Measurements from ENCODE around the gene SYNDIG1. TPM values are rescaled to one million over a fixed set of nuclear protein-coding genes. Genes with fewer than 3 reads are reported as not detected.

SYNDIG1 gene
- total and polyA plus RNA-seq, 9 of the 15 experiments (the other 6 are each of a cell fraction or from before 2014, with no cell fraction given) = not detected

DNA sequence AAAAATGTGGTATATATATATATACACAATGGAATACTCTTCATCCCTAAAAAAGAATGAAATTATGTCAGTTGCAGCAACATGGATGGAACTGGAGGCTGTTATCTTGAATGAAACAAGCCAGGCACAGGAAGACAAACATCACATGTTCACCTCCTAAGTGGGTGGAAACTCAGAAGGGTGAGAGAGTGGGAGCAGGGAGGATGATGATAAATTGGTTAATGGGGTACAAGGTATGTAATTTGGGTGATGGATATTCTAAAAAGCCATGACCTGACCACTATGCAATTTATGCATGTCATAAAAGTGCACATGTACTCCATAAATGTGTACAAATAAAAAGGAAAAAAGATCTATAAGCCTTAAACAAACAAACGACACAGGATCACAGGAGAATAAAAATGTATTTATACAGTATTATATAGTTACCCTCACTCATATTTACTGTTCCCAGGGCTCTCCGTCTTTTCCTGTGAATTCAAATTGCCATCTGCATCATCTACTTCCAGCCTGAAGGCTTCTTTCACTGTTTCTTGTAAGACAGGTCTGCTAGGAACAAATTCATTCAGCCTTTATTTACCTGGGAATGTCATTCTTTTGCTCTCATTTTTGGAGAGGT is 89.8 kb downstream of the SYNDIG1 start:
- Histone ChIP-seq H3K9me1 (ENCODE audit: control insufficient read depth, insufficient read depth, low read length) (no peaks in the 10 kb centered on the region), H3K79me2 (ENCODE audit: control insufficient read depth, insufficient read depth, low read length) (no peaks in the 10 kb centered on the region), H3K9me3 (replicated peaks; ENCODE audit: control insufficient read depth, insufficient read depth, low read depth, low read length) (no peaks in the 10 kb centered on the region), H4K20me1 (replicated peaks; ENCODE audit: control insufficient read depth, insufficient read depth, low read length) (no peaks in the 10 kb centered on the region), H3K9ac (ENCODE audit: insufficient read depth in 1 of 2, low read depth in 2 of 2, low read length in 2 of 2) (no peak overlapping the region), H3K27ac (ENCODE audit: extremely low read depth, low read depth, low read length) (no peak overlapping the region), H3K36me3 (ENCODE audit: control insufficient read depth, insufficient read depth, low read length) (no peaks in the 10 kb centered on the region), H3K4me3 (no peak overlapping the region), H3K27me3 (ENCODE audit: control insufficient read depth in 2 of 2, insufficient read depth in 2 of 2, low read length in 2 of 2) (no peaks in the 10 kb centered on the region), H2AFZ (ENCODE audit: low read depth, low read length) (no peak overlapping the region), H3K4me1 (replicated peaks in 1 of 2; ENCODE audit: control insufficient read depth in 2 of 2, insufficient read depth in 2 of 2, low read length in 2 of 2) (no peaks in the 10 kb centered on the region), H3K4me2 (ENCODE audit: insufficient read depth, low read length) (no peak overlapping the region)
- DNase-seq (ENCODE audit: extremely low read depth in 1 of 4, low spot score in 3 of 4) (no peak), FAIRE-seq (no peak), ATAC-seq (no peak)
- CTCF ChIA-PET (ENCODE audit: low intra/inter-chr PET ratio) = no interaction called here
- WGBS (ENCODE audit: insufficient coverage, low coverage, missing lambda C conversion rate) = 4% methylated on average over 2 of the region's 2 CpGs
- no TSS peak for BruUV-seq (replicated peaks)
- in situ Hi-C loops (cut with MboI) (no loop called here), intact Hi-C loops (cut with micrococcal nuclease) (no loop called here)
- POLR2A ChIA-PET = no interaction called here
- no peak for TF ChIP-seq MTA3 (IDR thresholded peaks at IDR 0.05; ENCODE audit: borderline replicate concordance)
- TF ChIP-seq, protein P1, sequence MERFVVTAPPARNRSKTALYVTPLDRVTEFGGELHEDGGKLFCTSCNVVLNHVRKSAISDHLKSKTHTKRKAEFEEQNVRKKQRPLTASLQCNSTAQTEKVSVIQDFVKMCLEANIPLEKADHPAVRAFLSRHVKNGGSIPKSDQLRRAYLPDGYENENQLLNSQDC (CRISPR knock-in tag; IDR thresholded peaks at IDR 0.05) = no peak
- no peak for TF ChIP-seq DDX20 (tag; IDR thresholded peaks at IDR 0.05; ENCODE audit: low read depth)
- TF ChIP-seq CCNT2 (IDR thresholded peaks at IDR 0.05; ENCODE audit: borderline replicate concordance, extremely low read depth, insufficient read length, low read depth, low read length) = no peak
- no peak for TF ChIP-seq L3MBTL2 (IDR thresholded peaks at IDR 0.05)
- TF ChIP-seq MEF2D (tag; conservative IDR thresholded peaks at IDR 0.05; ENCODE audit: low read depth) = no peak
- no peak for TF ChIP-seq GATAD2A (IDR thresholded peaks at IDR 0.05)
- TF ChIP-seq MEF2A (IDR thresholded peaks at IDR 0.05; ENCODE audit: control insufficient read depth, low read depth, low read length) = no peak
- TF ChIP-seq POLR2AphosphoS2 (IDR thresholded peaks at IDR 0.05; ENCODE audit: low read length) = no peak
- no peak for TF ChIP-seq CBFA2T2 (conservative IDR thresholded peaks at IDR 0.05)
